A549 (cell line): Measurements from ENCODE around the gene MEI4.

ENCODE experiments used
- BCL3 ChIP-seq: fragments of >200 bp; sonication (Bioruptor Twin); formaldehyde crosslinking; IDR thresholded peaks from 3 replicates; pipeline ENCODE4 v1.6.1; 2016
- EP300 ChIP-seq, 2 experiments: fragments of >200 bp; sonication (Bioruptor Twin); formaldehyde crosslinking; IDR thresholded peaks; 2 replicates in 1 of 2; 3 replicates in 1 of 2; pipeline ENCODE4 v1.6.1; 2016 to 2017
- HMGXB4 ChIP-seq: fragments of 250-450 bp; sonication (Bioruptor Pico); IDR thresholded peaks from 2 replicates; pipeline ENCODE4 v1.5.0; 2021; ENCODE audit warnings: mild to moderate bottlenecking, moderate library complexity, borderline replicate concordance
- JUN ChIP-seq, 2 experiments: fragments of >200 bp; sonication (Bioruptor Twin); formaldehyde crosslinking; IDR thresholded peaks; 2 replicates in 1 of 2; 3 replicates in 1 of 2; pipeline ENCODE4 v1.6.1; 2016 to 2017
- KDM5A ChIP-seq: fragments of 200-600 bp; sonication (generic); IDR thresholded peaks from 2 replicates; pipeline ENCODE4 v1.6.1; 2016; ENCODE audit warnings: antibody characterized with exemption, mild to moderate bottlenecking
- MAX ChIP-seq: IDR thresholded peaks from 2 replicates; pipeline ENCODE4 v1.6.1; 2012
- NPAS2 ChIP-seq: fragments of 250-450 bp; sonication (Bioruptor Pico); IDR thresholded peaks from 2 replicates; pipeline ENCODE4 v1.8.0; 2022; ENCODE audit warnings: mild to moderate bottlenecking, moderate library complexity, borderline replicate concordance
- POLR2A ChIP-seq: IDR thresholded peaks from 2 replicates; pipeline ENCODE4 v1.6.1; 2012; ENCODE audit warnings: mild to moderate bottlenecking, low read length
- SMC3 ChIP-seq: fragments of >200 bp; sonication (Bioruptor Twin); formaldehyde crosslinking; IDR thresholded peaks from 3 replicates; pipeline ENCODE4 v1.6.1; 2018; ENCODE audit warnings: inconsistent platforms
- SREBF2 ChIP-seq: fragments of 450-650 bp; IDR thresholded peaks from 2 replicates; pipeline ENCODE4 v1.6.1; 2014; ENCODE audit warnings: mild to moderate bottlenecking, moderate library complexity
- TP53 ChIP-seq: fragments of 250-450 bp; sonication (Bioruptor Pico); IDR thresholded peaks from 2 replicates; pipeline ENCODE4 v1.5.0; 2021; ENCODE audit warnings: mild to moderate bottlenecking, moderate library complexity
- TF ChIP-seq, protein P1 (sequence below): fragments of >200 bp; sonication (Bioruptor Twin); formaldehyde crosslinking; IDR thresholded peaks from 3 replicates; pipeline ENCODE4 v1.5.1; 2016
- TF ChIP-seq, protein P2 (sequence below): fragments of 450-650 bp; IDR thresholded peaks from 2 replicates; pipeline ENCODE4 v1.6.1; 2014; ENCODE audit warnings: antibody characterized with exemption

- no peak for TF ChIP-seq MAX
- no peak for TF ChIP-seq SREBF2
- TF ChIP-seq, protein P1, sequence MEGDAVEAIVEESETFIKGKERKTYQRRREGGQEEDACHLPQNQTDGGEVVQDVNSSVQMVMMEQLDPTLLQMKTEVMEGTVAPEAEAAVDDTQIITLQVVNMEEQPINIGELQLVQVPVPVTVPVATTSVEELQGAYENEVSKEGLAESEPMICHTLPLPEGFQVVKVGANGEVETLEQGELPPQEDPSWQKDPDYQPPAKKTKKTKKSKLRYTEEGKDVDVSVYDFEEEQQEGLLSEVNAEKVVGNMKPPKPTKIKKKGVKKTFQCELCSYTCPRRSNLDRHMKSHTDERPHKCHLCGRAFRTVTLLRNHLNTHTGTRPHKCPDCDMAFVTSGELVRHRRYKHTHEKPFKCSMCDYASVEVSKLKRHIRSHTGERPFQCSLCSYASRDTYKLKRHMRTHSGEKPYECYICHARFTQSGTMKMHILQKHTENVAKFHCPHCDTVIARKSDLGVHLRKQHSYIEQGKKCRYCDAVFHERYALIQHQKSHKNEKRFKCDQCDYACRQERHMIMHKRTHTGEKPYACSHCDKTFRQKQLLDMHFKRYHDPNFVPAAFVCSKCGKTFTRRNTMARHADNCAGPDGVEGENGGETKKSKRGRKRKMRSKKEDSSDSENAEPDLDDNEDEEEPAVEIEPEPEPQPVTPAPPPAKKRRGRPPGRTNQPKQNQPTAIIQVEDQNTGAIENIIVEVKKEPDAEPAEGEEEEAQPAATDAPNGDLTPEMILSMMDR: no peak
- no peak for TF ChIP-seq JUN (IDR thresholded peaks at IDR 0.05)
- TF ChIP-seq EP300 (IDR thresholded peaks at IDR 0.05): no peak
- no peak for TF ChIP-seq HMGXB4 (CRISPR knock-in tag)
- no peak for TF ChIP-seq SMC3
- TF ChIP-seq NPAS2 (CRISPR knock-in tag): no peak
- no peak for TF ChIP-seq BCL3
- TF ChIP-seq, protein P2, sequence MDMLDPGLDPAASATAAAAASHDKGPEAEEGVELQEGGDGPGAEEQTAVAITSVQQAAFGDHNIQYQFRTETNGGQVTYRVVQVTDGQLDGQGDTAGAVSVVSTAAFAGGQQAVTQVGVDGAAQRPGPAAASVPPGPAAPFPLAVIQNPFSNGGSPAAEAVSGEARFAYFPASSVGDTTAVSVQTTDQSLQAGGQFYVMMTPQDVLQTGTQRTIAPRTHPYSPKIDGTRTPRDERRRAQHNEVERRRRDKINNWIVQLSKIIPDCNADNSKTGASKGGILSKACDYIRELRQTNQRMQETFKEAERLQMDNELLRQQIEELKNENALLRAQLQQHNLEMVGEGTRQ: no peak
- TF ChIP-seq POLR2A: no peak
- no peak for TF ChIP-seq KDM5A
- TF ChIP-seq TP53 (CRISPR knock-in tag): no peak
Observed at GRCh38 chr6:77880501-77880900, 227.7 kb downstream of the MEI4 start.
